Stimulated activated naive CD8-positive, alpha-beta T cell treated with anti-CD3 and anti-CD28 coated beads, Interleukin-15, Interleukin-2, amounts not matched to agents 100 ng/mL and 50 ng/mL, for 24 hours (primary cell): ENCODE data around the gene CNTNAP2.

Source experiments
- H3K27ac Mint-ChIP-seq: one replicate; pipeline ENCODE4 v1.8.0; 2021; ENCODE audit warnings: mild to moderate bottlenecking, mixed read lengths
- H3K27me3 Mint-ChIP-seq: one replicate; pipeline ENCODE4 v1.8.0; 2021; ENCODE audit warnings: mixed read lengths
- H3K36me3 Mint-ChIP-seq: one replicate; pipeline ENCODE4 v1.8.0; 2021; ENCODE audit warnings: low read depth, mixed read lengths
- H3K4me1 Mint-ChIP-seq: one replicate; pipeline ENCODE4 v1.8.0; 2021; ENCODE audit warnings: low read depth, mixed read lengths
- H3K4me3 Mint-ChIP-seq: one replicate; pipeline ENCODE4 v1.8.0; 2021; ENCODE audit warnings: mild to moderate bottlenecking, mixed read lengths
- H3K9me3 Mint-ChIP-seq: one replicate; pipeline ENCODE4 v1.8.0; 2021; ENCODE audit warnings: mixed read lengths

Gene CNTNAP2

DNA sequence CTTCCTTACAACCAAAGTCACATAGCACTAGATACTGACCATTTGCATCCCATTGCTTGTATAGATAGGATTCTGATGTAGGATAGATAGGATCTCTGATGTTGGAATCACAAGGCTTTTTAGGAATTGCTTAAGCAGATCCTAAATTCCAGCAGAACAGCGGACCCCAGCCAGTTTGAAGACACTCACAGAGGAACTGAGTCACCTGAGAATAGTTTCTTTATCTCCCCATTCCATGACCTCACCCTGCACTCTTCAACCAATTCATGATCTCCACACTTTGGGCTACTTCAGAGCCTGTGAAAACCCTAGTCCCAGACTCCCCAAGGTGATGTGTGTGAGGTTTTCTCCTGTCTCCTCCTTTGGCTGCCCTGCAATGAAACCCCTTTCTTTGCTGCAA is 179.4 kb downstream of the CNTNAP2 start:
- Mint-ChIP-seq H3K27ac (no peak overlapping the region), H3K4me1 (no peaks in the 10 kb centered on the region), H3K4me3 (no peak overlapping the region), H3K27me3 (no peaks in the 10 kb centered on the region), H3K36me3 (no peaks in the 10 kb centered on the region), H3K9me3 (peaks cover 4% of the 10 kb centered on the region)

DNA sequence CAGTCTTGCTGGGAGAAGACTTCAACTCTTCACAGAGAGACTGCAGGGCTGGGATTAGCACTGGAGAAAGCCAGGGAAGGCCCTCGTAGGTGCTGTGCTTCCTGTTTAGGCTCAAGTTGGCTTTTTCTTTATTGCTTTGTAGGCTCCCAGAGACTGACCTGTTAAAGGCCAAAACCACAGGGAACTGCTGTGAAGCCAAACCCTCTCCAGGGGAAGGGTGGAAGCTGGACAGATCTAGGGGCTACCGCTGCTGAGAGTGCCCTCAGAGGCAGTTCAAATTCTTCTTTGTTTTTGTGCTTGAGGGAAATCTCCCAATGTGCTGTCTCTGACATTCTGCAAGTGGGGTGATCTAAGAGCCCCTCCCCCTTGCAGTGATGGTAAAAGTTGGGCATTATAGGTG is 198.4 kb downstream of the CNTNAP2 start:
- H3K9me3 Mint-ChIP-seq, result peaks cover 16% of the 10 kb centered on the region
- no peak overlapping the region for H3K4me3 Mint-ChIP-seq
- H3K36me3 Mint-ChIP-seq, result no peaks in the 10 kb centered on the region
- no peak overlapping the region for H3K27ac Mint-ChIP-seq
- no peaks in the 10 kb centered on the region for H3K27me3 Mint-ChIP-seq
- no peaks in the 10 kb centered on the region for H3K4me1 Mint-ChIP-seq

DNA sequence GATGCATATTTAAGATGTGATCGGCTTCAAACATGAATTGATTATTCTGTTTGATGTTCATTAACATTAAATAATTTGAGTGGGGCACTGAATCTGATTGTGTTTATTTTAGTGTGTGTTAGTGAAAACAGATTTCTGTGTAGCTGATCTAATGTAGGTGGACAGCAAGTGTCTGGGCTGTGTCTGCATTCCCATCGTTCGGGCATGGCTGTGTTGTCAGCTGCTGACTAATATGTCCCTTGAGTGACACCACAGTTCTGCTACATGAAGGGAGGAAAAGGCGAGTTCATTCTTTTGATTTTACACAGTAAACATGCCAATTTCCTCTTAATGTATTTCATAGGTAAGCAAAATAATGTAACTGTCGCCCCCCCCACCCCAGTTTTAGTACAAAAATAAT is 203.0 kb downstream of the CNTNAP2 start:
- no peak overlapping the region for H3K27ac Mint-ChIP-seq
- H3K4me3 Mint-ChIP-seq, result no peak overlapping the region
- H3K36me3 Mint-ChIP-seq, result no peaks in the 10 kb centered on the region
- H3K4me1 Mint-ChIP-seq, result no peaks in the 10 kb centered on the region
- no peaks in the 10 kb centered on the region for H3K9me3 Mint-ChIP-seq
- H3K27me3 Mint-ChIP-seq, result no peaks in the 10 kb centered on the region

DNA sequence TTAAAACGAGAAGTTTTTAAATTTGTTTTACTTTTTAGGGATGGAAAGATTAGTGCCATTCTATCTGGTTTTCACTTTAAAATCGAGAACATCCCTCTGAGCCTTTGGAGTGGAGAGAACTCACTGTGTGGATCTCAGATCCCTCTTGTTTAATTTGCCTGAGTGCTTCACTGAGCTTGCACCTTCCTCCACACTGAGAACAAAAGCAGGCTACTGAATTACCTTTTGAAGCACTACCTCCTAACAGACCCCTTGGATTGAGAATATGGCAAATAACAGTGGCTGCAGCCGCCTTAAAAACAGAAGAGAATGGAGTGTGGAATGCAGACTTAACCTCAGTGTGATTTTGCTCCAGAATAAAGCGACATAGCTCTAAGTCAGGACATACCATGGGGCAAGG is 204.7 kb downstream of the CNTNAP2 start:
- Mint-ChIP-seq H3K27me3 (no peaks in the 10 kb centered on the region), H3K4me1 (no peaks in the 10 kb centered on the region), H3K9me3 (peaks cover 8% of the 10 kb centered on the region), H3K4me3 (no peak overlapping the region), H3K27ac (no peak overlapping the region), H3K36me3 (no peaks in the 10 kb centered on the region)

DNA sequence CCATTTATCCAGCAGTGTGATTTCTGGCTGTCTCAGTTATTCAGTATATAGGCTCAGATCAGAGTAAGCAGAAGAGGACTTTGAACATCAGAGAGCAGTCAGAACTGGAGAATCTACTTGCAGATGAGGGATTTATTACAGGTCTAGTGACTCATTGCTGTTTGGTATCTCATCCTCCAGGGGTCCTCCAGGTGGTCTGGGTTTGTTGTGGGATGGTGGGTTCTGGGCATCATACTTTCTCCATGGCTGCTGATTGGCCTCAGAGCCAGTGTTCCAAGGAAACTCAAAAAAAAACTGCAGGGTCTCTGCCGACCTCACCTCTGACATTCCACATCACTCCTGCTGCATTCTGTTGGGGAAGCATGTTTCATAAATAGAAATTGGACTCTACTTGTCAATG is 214.8 kb downstream of the CNTNAP2 start:
- H3K27ac Mint-ChIP-seq, result no peak overlapping the region
- H3K4me1 Mint-ChIP-seq, result no peaks in the 10 kb centered on the region
- H3K36me3 Mint-ChIP-seq, result no peaks in the 10 kb centered on the region
- H3K9me3 Mint-ChIP-seq, result peaks cover 6% of the 10 kb centered on the region
- H3K4me3 Mint-ChIP-seq, result no peak overlapping the region
- H3K27me3 Mint-ChIP-seq, result no peaks in the 10 kb centered on the region

DNA sequence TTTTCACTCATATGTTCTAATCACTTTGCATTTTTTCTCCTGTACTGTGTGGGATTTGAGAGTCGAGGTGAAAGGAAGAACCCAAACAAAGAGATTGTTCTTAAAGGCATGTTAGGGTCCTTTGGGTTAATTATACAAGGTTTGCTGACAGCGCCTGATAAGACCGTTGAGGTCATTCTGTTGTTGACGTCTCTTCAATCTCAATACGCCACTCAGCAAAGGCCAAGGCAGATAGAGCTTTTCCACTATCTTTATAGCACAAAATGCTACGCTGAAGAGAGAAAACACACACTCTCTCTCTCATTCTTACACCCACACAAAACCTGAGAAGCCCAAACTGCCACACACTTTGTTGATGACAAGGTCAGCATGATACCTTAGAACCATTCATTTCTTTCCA is 228.7 kb downstream of the CNTNAP2 start:
- Mint-ChIP-seq H3K4me1 (no peaks in the 10 kb centered on the region), H3K27me3 (no peaks in the 10 kb centered on the region), H3K9me3 (peaks cover 10% of the 10 kb centered on the region), H3K4me3 (no peak overlapping the region), H3K27ac (no peak overlapping the region), H3K36me3 (no peaks in the 10 kb centered on the region)

DNA sequence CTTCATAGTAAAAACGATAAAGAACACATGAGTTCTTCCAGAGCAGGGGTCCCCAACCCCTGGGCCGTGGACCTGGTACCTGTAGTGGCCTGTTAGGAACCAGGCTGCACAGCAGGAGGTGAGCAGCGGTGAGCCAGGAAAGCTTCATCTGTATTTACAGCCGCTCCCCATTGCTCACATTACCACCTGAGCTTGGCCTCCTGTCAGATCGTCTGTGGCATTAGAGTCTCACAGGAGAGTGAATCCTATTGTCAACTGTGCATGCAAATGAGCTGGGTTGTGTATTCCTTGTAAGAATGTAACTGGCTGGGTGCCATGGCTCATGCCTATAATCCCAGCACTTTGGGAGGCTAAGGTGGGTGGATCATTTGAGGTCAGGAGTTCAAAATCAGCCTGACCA is 229.5 kb downstream of the CNTNAP2 start:
- Mint-ChIP-seq H3K36me3 (no peaks in the 10 kb centered on the region), H3K9me3 (peaks cover 10% of the 10 kb centered on the region), H3K4me1 (no peaks in the 10 kb centered on the region), H3K27me3 (no peaks in the 10 kb centered on the region), H3K4me3 (no peak overlapping the region), H3K27ac (no peak overlapping the region)

DNA sequence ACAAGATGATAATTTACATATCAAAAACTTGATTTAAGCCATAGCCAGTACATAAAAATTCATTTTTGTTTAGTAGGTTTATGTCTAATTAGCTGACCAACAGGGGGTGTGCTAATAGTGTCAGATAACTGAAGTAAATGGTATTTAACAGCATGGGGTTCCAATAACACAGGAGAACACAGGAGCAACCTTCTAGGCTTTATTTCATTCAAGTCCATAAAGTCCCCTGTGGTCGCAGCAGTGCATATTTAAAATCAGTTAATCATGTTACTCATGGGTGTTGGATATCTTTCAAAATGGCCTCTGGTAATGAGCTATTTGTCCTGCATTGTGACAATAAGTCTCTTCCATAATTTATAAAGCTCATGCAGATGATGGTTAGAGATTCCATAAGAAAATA is 238.6 kb downstream of the CNTNAP2 start:
- Mint-ChIP-seq H3K4me3 (no peak overlapping the region), H3K4me1 (no peaks in the 10 kb centered on the region), H3K27me3 (no peaks in the 10 kb centered on the region), H3K36me3 (no peaks in the 10 kb centered on the region), H3K27ac (no peak overlapping the region), H3K9me3 (peaks cover 7% of the 10 kb centered on the region)

DNA sequence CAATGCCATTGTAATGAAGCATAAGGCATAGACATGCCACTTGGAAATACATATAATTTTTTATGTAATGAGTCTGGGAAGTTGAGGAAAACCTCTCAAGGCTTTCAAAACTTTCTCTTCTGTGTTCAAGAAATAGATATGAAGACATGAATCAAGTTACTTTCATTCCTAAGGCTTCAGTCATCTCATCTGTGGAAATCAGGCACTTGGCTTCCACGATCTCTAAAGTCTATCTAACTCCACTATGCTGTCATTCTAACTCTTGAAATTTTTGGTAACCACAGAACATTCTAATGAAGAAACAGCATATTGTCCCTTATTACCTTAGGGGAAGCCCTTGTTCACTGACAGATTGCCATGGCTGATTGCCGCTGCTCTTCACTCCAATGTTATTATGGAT is 242.6 kb downstream of the CNTNAP2 start:
- Mint-ChIP-seq H3K36me3 (no peaks in the 10 kb centered on the region), H3K4me3 (no peak overlapping the region), H3K27me3 (no peaks in the 10 kb centered on the region), H3K9me3 (peaks cover 11% of the 10 kb centered on the region), H3K4me1 (no peaks in the 10 kb centered on the region), H3K27ac (no peak overlapping the region)

DNA sequence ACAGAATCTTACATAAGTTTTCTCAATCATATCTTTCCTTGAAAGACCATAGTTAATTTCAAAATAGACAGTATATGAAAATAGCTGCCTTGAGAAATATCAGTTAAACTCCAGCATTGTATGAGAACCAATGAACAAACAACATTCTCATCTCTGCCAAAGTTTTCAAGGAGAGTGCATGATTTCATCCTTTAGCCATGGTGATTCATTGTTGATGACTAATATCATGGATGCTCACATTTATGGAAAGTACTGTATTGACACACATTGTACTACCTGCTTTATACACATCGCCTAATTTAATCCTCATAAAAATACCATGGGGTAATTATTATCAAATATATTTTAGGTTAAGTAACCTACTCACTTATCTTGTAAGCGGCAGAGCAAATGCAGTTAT is 250.3 kb downstream of the CNTNAP2 start:
- Mint-ChIP-seq H3K36me3 (no peaks in the 10 kb centered on the region), H3K4me1 (no peaks in the 10 kb centered on the region), H3K4me3 (no peak overlapping the region), H3K9me3 (peaks cover 11% of the 10 kb centered on the region), H3K27me3 (no peaks in the 10 kb centered on the region), H3K27ac (no peak overlapping the region)

DNA sequence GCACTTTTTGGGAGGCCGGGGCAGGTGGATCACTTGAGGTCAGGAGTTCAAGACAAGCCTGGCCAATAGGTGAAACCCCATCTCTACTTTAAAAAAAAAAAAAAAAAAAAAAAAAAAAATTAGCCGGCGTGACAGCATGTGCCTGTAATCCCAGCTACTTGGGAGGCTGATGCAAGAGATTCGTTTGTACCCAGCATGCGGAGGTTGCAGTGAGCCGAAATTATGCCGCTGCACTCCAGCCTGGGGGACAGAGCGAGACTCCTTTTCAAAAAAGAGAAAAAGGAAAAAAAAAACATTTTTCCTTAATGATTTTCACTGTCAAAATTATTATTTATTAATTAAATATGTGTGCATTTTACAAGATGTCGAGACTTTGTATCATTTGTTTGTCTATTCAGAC is 253.6 kb downstream of the CNTNAP2 start:
- Mint-ChIP-seq H3K27me3 (no peaks in the 10 kb centered on the region), H3K4me3 (no peak overlapping the region), H3K4me1 (no peaks in the 10 kb centered on the region), H3K36me3 (no peaks in the 10 kb centered on the region), H3K27ac (no peak overlapping the region), H3K9me3 (peaks cover 5% of the 10 kb centered on the region)

DNA sequence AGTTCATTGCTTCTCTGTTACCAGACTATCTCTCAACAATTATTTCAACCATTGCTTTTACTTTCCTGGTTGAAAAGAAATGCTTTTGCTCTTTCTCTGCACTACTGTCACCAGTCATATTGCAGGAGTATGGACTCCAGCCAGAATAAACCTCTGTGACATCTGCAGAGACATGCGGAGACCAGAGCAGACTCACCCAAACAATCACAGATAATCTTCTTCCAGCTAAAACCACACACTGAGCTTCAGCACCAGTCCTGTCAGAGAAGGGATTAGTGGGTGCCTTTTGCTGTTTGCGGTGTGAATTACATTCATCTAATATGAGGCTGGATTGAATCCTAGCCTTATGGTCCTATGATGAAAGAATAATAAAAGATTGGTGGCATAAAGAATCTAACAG is 258.6 kb downstream of the CNTNAP2 start:
- no peaks in the 10 kb centered on the region for H3K27me3 Mint-ChIP-seq
- H3K9me3 Mint-ChIP-seq, result peaks cover 5% of the 10 kb centered on the region
- H3K27ac Mint-ChIP-seq, result no peak overlapping the region
- no peak overlapping the region for H3K4me3 Mint-ChIP-seq
- H3K36me3 Mint-ChIP-seq, result no peaks in the 10 kb centered on the region
- no peaks in the 10 kb centered on the region for H3K4me1 Mint-ChIP-seq

DNA sequence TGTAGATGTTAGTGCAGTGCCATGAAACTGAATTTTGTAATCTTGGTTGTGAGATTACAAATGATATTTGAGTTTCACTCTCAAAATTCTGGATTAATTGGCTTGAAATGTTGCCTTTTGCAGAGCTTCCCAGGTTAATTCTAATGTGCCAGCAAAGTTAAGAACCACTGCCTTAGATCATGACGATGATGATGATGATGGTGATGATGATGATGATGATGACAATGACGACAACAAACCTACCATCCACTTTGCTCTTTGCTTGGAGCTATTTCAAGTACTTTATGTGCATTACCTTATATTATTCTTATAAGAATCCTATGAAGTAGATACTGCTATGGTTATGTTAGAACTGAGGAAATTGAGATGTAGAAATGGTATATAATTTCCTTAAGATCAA is 261.6 kb downstream of the CNTNAP2 start:
- no peak overlapping the region for H3K4me3 Mint-ChIP-seq
- H3K4me1 Mint-ChIP-seq, result no peaks in the 10 kb centered on the region
- no peak overlapping the region for H3K27ac Mint-ChIP-seq
- H3K36me3 Mint-ChIP-seq, result no peaks in the 10 kb centered on the region
- H3K9me3 Mint-ChIP-seq, result peaks cover 6% of the 10 kb centered on the region
- H3K27me3 Mint-ChIP-seq, result no peaks in the 10 kb centered on the region

DNA sequence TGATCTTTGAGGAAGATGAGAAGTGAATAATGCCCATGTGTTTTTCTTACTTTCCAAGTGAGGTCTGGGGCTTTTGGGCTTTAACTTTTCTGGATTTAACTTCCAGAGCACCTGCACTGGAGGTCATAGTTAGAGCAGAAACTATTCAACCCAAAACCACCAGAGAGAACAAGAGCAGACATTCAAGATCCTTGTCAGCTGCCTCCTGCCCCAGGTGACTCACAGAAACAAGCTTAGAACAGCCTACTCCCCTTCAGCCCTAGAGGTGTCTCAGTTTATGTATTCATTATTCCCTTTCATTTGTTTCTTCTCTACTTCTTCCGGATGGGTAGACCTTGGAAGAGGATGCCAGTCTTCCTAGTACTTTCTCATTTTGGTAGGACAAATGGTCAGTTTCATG is 270.5 kb downstream of the CNTNAP2 start:
- H3K27ac Mint-ChIP-seq, result no peak overlapping the region
- H3K4me1 Mint-ChIP-seq, result no peaks in the 10 kb centered on the region
- peaks cover 1% of the 10 kb centered on the region for H3K9me3 Mint-ChIP-seq
- H3K4me3 Mint-ChIP-seq, result no peak overlapping the region
- no peaks in the 10 kb centered on the region for H3K27me3 Mint-ChIP-seq
- no peaks in the 10 kb centered on the region for H3K36me3 Mint-ChIP-seq

DNA sequence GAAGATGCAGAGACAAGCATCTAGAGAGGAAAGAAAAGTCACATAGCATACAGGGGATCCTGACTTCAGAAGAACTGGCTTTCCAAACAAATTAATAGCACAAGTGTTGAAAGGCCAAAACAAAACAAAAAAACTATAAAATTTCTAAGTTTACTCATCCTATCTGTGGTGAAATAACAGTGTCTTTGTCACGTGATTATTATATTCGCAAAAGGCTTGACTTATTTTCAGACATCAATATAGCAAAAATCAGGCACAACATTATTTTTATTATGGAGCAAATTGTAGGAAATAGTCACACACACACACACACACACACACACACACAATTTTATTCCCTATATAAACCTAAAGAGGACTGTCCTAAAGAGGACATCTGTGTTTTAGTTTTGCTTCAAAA is 272.3 kb downstream of the CNTNAP2 start:
- H3K27me3 Mint-ChIP-seq, result no peaks in the 10 kb centered on the region
- H3K4me1 Mint-ChIP-seq, result no peaks in the 10 kb centered on the region
- H3K27ac Mint-ChIP-seq, result no peak overlapping the region
- H3K9me3 Mint-ChIP-seq, result peaks cover 5% of the 10 kb centered on the region
- H3K36me3 Mint-ChIP-seq, result no peaks in the 10 kb centered on the region
- no peak overlapping the region for H3K4me3 Mint-ChIP-seq

DNA sequence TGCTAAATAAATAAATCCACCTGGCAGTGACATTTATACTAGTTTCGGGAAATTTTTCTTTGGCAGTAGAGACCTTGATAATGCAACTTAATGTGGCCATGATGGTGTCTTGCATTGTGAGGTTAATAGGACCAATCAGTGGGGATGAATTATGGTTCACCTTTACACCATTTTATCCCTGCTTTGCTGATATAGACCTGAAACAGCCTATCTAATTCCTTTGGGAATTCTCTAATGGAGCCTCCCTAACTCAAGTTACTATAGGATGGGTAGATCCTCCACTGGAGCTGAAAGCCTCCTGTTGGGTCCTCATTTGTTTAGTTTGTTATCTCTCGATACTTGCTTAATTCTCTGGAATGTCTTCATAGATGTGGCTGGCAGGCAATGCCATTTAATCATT is 276.7 kb downstream of the CNTNAP2 start:
- Mint-ChIP-seq H3K36me3 (no peaks in the 10 kb centered on the region), H3K27ac (no peak overlapping the region), H3K4me3 (no peak overlapping the region), H3K9me3 (peaks cover 15% of the 10 kb centered on the region), H3K27me3 (no peaks in the 10 kb centered on the region), H3K4me1 (no peaks in the 10 kb centered on the region)

DNA sequence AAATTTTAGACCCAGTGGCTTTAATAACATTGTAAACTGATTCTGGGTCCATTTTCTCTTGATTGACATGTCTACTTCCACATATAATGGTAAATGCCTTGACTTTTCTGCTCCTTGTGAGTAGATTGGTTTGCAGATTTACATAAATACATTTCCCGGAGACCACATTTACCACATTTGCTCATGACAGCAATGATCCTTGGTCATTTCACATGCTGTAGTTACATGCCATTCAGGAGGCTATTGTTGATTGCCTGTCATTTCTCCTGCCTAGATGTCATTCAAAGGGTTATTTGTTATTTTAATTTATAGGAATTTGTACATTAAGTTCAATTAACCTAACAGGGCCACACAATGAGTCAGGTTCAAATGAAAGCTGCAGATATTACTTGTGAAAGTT is 280.5 kb downstream of the CNTNAP2 start:
- Mint-ChIP-seq H3K27me3 (no peaks in the 10 kb centered on the region), H3K36me3 (no peaks in the 10 kb centered on the region), H3K27ac (no peak overlapping the region), H3K9me3 (peaks cover 20% of the 10 kb centered on the region), H3K4me3 (no peak overlapping the region), H3K4me1 (no peaks in the 10 kb centered on the region)
